GM21515 (cell line): ENCODE results near the gene TMEM198.
A peak's percentile ranks its signal among the peaks of the same experiment; 100 is the strongest.

ENCODE experiments used
- ATAC-seq: cut with Tn5 transposase; IDR thresholded peaks from one replicate; pipeline ENCODE4 v1.9.1; 2021; ENCODE audit not compliant: unreplicated experiment

TMEM198 gene

DNA sequence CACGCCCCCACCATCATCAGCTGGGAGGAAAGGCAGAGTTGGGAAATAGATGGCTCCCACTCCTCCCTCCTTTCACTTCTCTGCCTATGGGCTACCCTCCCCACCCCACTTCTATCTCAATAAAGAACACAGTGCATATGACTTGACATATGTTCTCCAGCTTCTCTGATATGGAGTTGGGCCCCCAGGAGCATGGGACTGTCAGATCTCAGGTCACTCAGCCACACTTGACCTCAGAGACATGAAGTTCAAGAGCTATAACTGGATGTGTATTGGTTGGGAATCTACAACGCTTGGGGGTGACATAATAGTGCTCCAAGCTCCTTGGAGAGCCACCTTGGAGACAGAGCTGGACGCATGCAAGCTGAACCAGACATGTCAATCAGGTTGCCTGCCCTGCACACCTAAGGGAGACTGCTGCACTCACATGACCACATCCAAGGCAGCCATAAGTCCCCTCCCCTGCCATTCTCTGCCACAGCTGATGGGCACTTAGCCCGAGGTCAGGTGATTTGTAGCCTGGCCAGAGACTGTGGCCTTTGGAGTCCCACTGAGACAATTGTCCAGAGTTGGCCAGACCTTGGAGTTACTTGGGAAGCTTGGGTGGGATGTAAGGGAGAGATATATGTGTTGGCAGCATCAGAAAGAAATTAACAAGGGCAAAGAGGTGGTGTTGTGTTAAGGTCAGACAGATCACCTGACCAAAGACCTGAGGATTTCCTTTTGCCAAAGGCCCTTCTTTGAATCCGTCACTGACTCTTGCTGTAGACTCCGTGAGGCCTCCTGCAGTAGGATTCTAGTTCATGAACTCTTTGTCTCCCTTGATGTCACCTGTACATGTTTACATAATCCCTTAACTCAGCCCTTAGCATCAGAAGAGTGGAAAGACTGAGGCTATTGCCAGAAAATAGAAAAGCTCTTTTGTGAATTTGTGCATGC is 32.0 kb downstream of the TMEM198 start:
- no peak for ATAC-seq

DNA sequence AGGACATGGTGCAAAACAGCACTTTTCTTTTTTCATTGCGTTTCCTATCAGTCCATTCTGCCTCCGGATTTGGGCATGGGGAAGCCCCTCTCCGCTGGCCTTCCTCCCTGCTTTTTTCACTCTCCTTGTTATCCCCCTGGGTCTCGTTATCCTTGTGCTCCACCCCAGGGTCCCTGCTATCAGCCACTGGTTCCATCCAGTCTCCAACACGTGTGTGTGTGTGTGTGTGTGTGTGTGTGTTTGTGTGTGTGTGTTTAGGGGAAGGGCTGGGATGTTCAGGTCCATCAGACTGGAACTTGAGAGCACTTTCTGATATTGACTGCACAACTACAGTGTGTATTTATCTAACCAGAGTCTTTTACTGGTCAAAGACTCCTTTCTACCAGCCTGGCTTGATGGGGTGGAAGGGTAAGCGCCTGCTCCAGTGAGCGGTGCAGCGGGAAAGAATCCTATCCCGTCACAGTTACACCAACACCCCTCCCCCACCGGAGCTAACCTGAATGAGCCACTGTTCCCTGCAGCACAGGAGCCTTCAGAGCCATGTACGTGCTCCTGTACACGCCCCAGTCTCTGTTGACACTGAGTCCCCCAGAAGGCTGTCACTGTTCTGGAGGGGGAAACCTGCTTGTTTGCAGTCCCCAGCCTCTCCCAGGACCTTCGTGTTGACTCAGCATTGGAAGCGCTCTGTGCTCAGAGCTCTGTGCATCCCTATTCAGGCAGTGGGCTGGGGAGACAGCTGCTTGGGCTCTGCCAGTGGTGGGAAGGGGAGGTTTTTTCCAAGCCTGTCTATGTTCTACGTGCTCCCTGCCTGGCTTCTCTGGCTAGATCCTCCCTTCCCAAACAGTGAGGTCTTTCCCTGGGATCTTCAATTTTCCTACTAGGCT is 32.9 kb downstream of the TMEM198 start:
- ATAC-seq: no peak

- no peak for ATAC-seq
Measured at GRCh38 chr2:219578811-219579613, 35.2 kb downstream of the TMEM198 start.

- no peak for ATAC-seq
Measured at GRCh38 chr2:219581346-219581745, 37.5 kb downstream of the TMEM198 start.

DNA sequence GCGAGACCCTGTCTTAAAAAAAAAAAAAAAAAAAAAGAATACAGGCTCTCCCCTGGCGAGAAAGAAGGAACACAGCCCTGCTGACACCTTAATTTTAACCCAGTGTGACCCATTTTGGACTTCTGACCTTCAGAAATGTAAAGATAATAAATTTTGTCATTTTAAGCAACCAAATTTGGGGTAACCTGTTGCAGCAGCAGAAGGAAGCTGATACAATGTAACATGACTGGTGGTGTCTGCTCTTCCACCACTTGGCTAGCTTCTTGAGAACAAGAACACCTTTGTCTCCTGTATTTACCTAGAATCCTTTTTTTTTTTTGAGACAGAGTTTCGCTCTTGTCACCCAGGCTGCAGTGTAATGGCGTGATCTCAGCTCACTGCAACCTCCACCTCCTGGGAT is 47.3 kb downstream of the TMEM198 start:
- ATAC-seq: no peak

DNA sequence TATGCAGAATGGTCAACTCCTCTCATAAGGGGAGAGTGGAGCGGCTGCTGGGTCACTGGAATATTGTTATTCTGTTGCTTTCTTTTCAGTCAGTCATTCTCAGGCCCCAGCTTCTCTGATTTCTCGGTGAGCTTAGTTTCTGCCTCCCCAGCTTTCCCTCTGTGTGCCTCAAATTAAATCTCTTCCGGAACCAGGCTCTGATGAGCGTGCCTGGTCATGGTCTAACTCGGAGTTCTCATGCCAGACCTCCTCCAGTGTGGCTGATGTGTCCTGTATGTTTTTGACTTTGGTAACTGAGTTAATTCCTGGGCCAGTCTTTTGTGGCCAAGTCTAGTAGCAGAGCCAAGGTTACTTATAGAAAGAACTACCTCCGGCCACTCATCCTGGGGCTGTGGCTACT is 48.9 kb downstream of the TMEM198 start:
- ATAC-seq: no peak

DNA sequence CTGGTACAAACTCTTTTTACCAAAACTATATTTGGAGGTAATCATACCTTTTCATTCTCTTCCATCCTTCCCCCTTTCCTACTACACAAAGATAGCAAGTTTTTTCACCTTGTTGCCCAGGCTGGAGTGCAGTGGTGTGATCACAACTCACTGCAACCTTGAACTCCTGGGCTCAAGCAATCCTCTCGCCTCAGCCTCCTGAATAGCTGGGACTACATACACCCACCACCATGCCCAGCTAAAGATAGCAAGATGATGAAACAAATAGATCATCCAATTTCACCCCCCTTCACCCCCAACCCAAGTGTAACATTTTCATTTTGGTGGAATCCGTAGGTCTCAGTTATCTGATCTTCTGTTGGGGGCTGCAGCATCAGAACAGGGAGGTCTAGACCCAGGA is 49.3 kb downstream of the TMEM198 start:
- no peak for ATAC-seq

GRCh38 chr2:219595256-219595655 is 51.4 kb downstream of the TMEM198 start:
- ATAC-seq: no peak

- peak; percentile 3 for ATAC-seq
Measured at GRCh38 chr2:219596954-219597551, 53.2 kb downstream of the TMEM198 start.

DNA sequence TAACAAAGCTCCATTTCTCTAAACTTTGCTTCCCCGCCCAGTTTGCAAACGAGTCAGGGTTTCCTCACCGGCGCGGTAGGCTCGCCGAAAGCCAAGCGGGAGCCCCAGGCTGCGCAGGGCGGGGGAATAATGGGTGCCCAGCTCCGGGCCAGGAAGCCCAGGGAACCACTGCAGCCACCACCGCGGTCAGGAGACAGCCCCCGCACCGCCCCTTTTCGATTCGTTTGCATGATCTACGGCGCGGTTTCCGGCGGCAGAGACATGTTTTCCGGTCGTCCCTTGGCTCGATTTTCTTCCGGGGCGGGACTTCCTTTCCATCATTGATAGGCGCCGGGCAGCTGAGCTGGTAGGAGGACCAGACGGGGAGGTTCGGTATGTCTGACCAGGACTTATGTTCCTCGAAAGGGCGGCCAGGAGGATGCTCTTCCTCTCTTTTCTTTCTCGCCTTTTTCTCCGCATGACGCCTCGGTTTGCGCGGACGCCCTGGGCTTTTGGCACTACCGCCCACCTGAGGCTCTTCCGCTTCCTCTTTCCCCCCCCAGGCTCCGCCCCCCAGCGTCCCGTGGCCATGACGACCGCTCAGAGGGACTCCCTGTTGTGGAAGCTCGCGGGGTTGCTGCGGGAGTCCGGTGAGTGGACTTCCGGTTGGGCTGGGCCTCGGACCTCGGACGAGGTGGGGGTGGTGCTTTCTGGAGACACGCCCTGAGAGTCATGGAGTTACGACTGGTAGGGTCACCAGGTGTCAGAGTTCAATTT is 53.9 kb downstream of the TMEM198 start, which contains the start of gene STK11IP:
Gene STK11IP (plus strand): TSS at position 306 of the 756 bp plus-strand sequence. CDS start 263 bp downstream, at position 569.
- peak; percentile 94 for ATAC-seq

- ATAC-seq: no peak
Measured at GRCh38 chr2:219598308-219599078, 54.7 kb downstream of the TMEM198 start.
